Measurements from ENCODE around the gene DIRAS3. TPM values are rescaled to one million over a fixed set of nuclear protein-coding genes. Genes with fewer than 3 reads are reported as not detected.
"Not testable (repeated sequence)": the region's sequence is repeated elsewhere in the genome, so short reads cannot be mapped to it uniquely, and the experiment has no call there.

The DIRAS3 gene
- total RNA-seq, 3 donors from 2014 or later, result 0.65 to 1.8 (median 0.90) TPM

GRCh38 chr1:68011657-68012375 is 38.6 kb downstream of the DIRAS3 start:
- Histone ChIP-seq H3K4me3 (no peak overlapping the region), H3K4me1 (ENCODE audit: low read depth) (no peaks in the 10 kb centered on the region), H3K9me3 (no peaks in the 10 kb centered on the region), H3K36me3 (ENCODE audit: low read depth) (no peaks in the 10 kb centered on the region)
- no peak for DNase-seq
- TF ChIP-seq CTCF (IDR thresholded peaks at IDR 0.05), result no peak
- intact Hi-C loops (cut with DNase I, micrococcal nuclease), result no loop called here
- ATAC-seq, result no peak

GRCh38 chr1:68010543-68010942 is 39.9 kb downstream of the DIRAS3 start:
- no peak for TF ChIP-seq CTCF (IDR thresholded peaks at IDR 0.05)
- no peaks in the 10 kb centered on the region for H3K9me3 ChIP-seq
- intact Hi-C loops (cut with DNase I, micrococcal nuclease), result no loop called here
- H3K36me3 ChIP-seq (ENCODE audit: low read depth), result no peaks in the 10 kb centered on the region
- no peak overlapping the region for H3K4me3 ChIP-seq
- no peak for DNase-seq
- no peak for ATAC-seq
- H3K4me1 ChIP-seq (ENCODE audit: low read depth), result no peaks in the 10 kb centered on the region

- Histone ChIP-seq H3K9me3 (no peaks in the 10 kb centered on the region), H3K4me3 (no peak overlapping the region), H3K4me1 (ENCODE audit: low read depth) (no peaks in the 10 kb centered on the region), H3K36me3 (ENCODE audit: low read depth) (no peaks in the 10 kb centered on the region)
- DNase-seq (no peak), ATAC-seq (no peak)
- TF ChIP-seq CTCF (IDR thresholded peaks at IDR 0.05), result no peak
- intact Hi-C loops (cut with DNase I, micrococcal nuclease), result no loop called here
Observed at GRCh38 chr1:68010090-68010489, 40.3 kb downstream of the DIRAS3 start.

- H3K36me3 ChIP-seq (ENCODE audit: low read depth); intact Hi-C loops (cut with DNase I, micrococcal nuclease); H3K4me3 ChIP-seq; H3K4me1 ChIP-seq (ENCODE audit: low read depth); H3K9me3 ChIP-seq; ATAC-seq; DNase-seq: not testable (repeated sequence)
Observed at GRCh38 chr1:68003626-68004025, 46.8 kb downstream of the DIRAS3 start.

- Histone ChIP-seq H3K4me1 (ENCODE audit: low read depth) (no peaks in the 10 kb centered on the region), H3K9me3 (peaks cover 5% of the 10 kb centered on the region), H3K36me3 (ENCODE audit: low read depth) (no peaks in the 10 kb centered on the region), H3K4me3 (no peak overlapping the region)
- intact Hi-C loops (cut with DNase I, micrococcal nuclease), result no loop called here
- ATAC-seq, result no peak
- no peak for TF ChIP-seq CTCF (IDR thresholded peaks at IDR 0.05)
- DNase-seq, result no peak
Observed at GRCh38 chr1:68000191-68000590, 50.2 kb downstream of the DIRAS3 start.

- Histone ChIP-seq H3K4me1 (ENCODE audit: low read depth) (no peaks in the 10 kb centered on the region), H3K36me3 (ENCODE audit: low read depth) (no peaks in the 10 kb centered on the region), H3K9me3 (peaks cover 14% of the 10 kb centered on the region), H3K4me3 (no peak overlapping the region)
- no peak for TF ChIP-seq CTCF (IDR thresholded peaks at IDR 0.05)
- intact Hi-C loops (cut with DNase I, micrococcal nuclease), result no loop called here
- no peak for ATAC-seq
- DNase-seq, result no peak
Observed at GRCh38 chr1:67997746-67998145, 52.7 kb downstream of the DIRAS3 start.

Other genes with a start within 250 kb of the DIRAS3 start
- 100 to 1,000 TPM in 2 of 3 donors, 10 to 100 TPM in 1; 85.0 to 191 (median 158) TPM for gene GNG12, start 217.2 kb downstream of the DIRAS3 start, total RNA-seq
- gene WLS, start 181.9 kb upstream of the DIRAS3 start, total RNA-seq, result 100 to 1,000 TPM; 100 to 182 (median 118) TPM

Measured in mucosa of descending colon (tissue), 3 donors.